Activated CD4-positive, alpha-beta T cell treated with anti-CD3 and anti-CD28 coated beads, Interleukin-2, amount 50 U/mL, for 4 hours (primary cell): ENCODE measurements around the gene CASR.
A peak's percentile ranks its signal among the peaks of the same experiment; 100 is the strongest.
"Not testable (repeated sequence)": the region's sequence is repeated elsewhere in the genome, so short reads cannot be mapped to it uniquely, and the experiment has no call there.

Experiments used
- DNase-seq, 2 experiments: peaks; one replicate each; pipeline ENCODE4 v3.0.0-alpha.2; 2020

CASR gene, protein sequence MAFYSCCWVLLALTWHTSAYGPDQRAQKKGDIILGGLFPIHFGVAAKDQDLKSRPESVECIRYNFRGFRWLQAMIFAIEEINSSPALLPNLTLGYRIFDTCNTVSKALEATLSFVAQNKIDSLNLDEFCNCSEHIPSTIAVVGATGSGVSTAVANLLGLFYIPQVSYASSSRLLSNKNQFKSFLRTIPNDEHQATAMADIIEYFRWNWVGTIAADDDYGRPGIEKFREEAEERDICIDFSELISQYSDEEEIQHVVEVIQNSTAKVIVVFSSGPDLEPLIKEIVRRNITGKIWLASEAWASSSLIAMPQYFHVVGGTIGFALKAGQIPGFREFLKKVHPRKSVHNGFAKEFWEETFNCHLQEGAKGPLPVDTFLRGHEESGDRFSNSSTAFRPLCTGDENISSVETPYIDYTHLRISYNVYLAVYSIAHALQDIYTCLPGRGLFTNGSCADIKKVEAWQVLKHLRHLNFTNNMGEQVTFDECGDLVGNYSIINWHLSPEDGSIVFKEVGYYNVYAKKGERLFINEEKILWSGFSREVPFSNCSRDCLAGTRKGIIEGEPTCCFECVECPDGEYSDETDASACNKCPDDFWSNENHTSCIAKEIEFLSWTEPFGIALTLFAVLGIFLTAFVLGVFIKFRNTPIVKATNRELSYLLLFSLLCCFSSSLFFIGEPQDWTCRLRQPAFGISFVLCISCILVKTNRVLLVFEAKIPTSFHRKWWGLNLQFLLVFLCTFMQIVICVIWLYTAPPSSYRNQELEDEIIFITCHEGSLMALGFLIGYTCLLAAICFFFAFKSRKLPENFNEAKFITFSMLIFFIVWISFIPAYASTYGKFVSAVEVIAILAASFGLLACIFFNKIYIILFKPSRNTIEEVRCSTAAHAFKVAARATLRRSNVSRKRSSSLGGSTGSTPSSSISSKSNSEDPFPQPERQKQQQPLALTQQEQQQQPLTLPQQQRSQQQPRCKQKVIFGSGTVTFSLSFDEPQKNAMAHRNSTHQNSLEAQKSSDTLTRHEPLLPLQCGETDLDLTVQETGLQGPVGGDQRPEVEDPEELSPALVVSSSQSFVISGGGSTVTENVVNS

GRCh38 chr3:122183521-122183892 lies at the start of gene CASR:
Gene CASR, plus strand, starts transcription at chr3:122183668. Its CDS starts 70,522 bp downstream, at chr3:122254190.
- no peak for DNase-seq

DNA sequence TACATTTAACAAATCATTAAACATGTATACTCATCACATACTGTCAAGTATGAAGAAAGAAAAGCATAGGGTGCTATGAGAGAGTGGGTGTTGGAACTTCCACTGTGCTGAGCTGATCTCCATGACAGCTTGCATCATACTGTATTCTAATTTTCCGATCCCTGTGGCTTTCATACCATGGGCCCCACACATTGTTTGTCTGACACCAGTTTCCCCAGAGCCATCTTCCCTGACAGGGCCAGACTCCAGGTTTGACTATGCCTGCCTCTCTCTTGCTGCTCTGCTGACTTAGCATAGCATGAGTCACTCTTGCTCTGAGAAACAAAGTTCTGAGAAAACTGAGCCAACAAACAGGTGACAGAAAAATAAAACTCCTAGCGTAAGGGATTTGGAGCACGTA lies 37.0 kb upstream of the CASR start:
- peak in 1 of 2 experiments; percentile 7 for DNase-seq

- no peak for DNase-seq
Measured at GRCh38 chr3:122148941-122149627, 34.4 kb upstream of the CASR start.

DNA sequence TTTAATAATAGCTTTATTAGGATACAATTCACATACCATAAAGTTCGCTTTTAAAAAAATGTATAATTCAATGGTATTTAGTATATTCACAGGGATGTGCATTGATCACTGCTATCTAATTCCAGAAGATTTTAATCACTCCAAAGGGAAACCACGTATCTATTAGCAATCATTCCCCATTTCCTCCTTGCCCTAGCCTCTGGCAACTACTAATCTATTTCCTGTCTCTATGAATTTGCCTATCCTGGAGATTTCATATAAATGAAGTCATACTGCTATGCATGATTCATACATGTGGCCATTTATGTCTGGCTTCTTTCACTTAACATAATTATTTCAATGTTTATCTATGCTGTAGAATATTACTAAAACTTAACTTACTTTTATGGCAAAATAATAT lies 32.0 kb upstream of the CASR start:
- DNase-seq: no peak

DNA sequence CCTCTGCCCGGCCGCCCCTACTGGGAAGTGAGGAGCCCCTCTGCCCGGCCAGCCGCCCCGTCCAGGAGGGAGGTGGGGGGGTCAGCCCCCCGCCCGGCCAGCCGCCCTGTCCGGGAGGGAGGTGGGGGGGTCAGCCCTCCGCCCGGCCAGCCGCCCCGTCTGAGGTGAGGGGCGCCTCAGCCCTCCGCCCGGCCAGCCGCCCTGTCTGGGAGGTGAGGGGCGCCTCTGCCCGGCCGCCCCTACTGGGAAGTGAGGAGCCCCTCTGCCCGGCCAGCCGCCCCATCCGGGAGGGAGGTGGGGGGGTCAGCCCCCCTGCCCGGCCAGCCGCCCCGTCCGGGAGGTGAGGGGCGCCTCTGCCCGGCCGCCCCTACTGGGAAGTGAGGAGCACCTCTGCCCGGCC lies 18.5 kb upstream of the CASR start:
- DNase-seq: not testable (repeated sequence)

GRCh38 chr3:122167630-122168029 lies 15.8 kb upstream of the CASR start:
- DNase-seq: no peak

DNA sequence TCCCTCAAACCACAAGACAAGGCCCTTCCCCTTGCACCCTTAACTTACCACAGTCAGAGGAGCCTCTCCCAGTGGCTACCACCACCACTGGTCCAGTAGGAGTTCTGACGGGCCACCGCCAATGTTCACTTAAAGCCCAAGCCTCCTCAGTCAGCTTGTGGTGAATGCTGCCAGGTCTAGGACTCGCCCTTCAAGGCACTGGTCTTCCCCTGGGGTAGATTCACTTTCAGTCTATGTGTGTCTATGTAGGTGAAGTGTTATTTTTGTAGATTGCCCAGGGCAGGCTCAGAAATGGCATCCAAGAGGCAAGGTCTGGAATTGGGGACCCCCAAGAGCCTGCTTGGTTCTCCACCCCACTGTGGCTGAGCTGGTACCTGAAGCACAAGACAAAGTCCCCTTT lies 15.4 kb upstream of the CASR start:
- DNase-seq: no peak

DNA sequence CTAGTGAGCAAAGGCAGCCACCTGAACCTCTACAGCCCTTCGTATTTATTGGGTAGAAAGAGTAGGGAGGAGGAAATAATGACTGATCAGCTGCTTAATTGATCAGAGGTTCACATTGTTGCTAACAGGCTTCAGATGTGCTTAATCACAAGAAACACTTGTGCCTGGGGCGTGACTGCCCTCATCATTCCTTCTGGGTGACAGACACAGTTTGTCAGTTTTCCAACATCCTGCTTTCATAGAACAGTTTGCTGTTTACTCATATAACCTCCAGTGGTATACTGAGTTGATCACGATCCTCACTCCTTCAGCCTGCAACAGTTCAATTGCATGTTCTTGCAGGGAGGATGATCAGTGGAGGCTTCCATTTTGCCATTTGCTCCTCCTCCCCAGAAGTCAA lies 13.6 kb upstream of the CASR start:
- no peak for DNase-seq

- DNase-seq: not testable (repeated sequence)
Measured at GRCh38 chr3:122171361-122171760, 12.1 kb upstream of the CASR start.

- DNase-seq: no peak
Measured at GRCh38 chr3:122178711-122179110, 4.8 kb upstream of the CASR start.

- no peak for DNase-seq
Measured at GRCh38 chr3:122183893-122184590, 574 bp downstream of the CASR start.

GRCh38 chr3:122184591-122184929 lies 1.1 kb downstream of the CASR start:
- no peak for DNase-seq

- no peak for DNase-seq
Measured at GRCh38 chr3:122186372-122186771, 2.9 kb downstream of the CASR start.

DNA sequence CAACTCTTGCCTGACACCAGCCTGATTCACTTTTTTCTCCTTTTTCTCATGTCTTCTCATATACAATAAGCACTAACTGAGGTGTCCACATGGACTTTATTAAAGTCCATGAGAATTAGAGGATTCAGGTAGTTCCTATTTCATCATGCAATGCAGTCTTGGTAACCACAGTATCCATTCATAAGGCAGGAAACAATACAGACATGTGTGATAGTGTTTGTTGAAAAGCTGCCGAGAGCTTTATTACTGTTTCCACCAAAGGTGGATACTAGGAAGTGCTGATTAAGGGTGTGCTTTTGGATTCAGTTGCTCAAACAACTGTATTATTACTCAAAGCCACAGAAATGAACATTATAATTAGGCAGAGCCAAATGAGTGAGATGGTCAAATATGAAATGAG lies 5.3 kb downstream of the CASR start:
- DNase-seq: no peak

GRCh38 chr3:122189357-122189756 lies 5.9 kb downstream of the CASR start:
- no peak for DNase-seq

- no peak for DNase-seq
Measured at GRCh38 chr3:122190525-122190924, 7.1 kb downstream of the CASR start.

DNA sequence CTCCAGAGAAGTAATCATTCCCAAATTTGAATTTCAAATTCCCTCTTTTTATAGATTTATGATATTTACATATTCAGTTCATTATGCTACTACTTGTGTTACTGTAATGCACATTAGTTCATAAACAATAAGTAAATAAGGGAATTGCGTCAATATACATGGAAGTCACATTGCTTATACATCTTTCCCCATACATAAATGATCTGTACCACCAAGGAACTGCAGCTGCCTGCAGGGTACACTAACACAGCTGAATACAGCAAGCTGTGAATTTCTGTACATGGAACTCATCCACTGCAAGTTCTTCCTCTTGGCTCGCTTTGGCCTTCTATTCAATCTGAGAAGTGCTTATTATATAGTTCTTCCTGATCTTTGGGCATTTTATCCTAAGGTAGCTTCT lies 15.5 kb downstream of the CASR start:
- DNase-seq: no peak

- no peak for DNase-seq
Measured at GRCh38 chr3:122199552-122199951, 16.1 kb downstream of the CASR start.

GRCh38 chr3:122200661-122201060 lies 17.2 kb downstream of the CASR start:
- no peak for DNase-seq

GRCh38 chr3:122201476-122201875 lies 18.0 kb downstream of the CASR start:
- DNase-seq: not testable (repeated sequence)

- DNase-seq: no peak
Measured at GRCh38 chr3:122208579-122208978, 25.1 kb downstream of the CASR start.

DNA sequence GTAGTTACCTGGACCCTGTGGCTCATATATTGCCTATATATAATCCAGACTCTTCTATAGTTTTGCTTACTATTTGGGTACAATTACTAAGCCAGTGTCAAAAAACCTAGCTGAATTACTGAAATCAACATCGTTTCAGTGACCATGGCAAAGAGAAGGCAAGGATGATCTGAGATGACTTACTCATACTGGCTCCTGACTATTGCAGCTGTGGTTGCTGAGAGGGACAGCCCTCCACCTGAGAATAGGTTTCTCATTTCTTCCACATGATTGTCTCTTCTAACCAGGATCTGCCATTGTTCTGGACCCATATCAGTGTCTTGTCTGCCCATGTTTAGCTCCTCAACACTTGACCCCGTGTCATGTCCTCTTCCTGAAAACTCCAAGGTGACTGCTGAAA lies 30.2 kb downstream of the CASR start:
- no peak for DNase-seq

GRCh38 chr3:122214711-122215110 lies 31.2 kb downstream of the CASR start:
- no peak for DNase-seq
